GM18870 (cell line): Measurements from ENCODE around the gene KIF5A.

Experiments
- ATAC-seq: cut with Tn5 transposase; IDR thresholded peaks from one replicate; pipeline ENCODE4 v1.9.1; 2021; ENCODE audit warnings: moderate library complexity; ENCODE audit not compliant: unreplicated experiment

Gene KIF5A

GRCh38 chr12:57604992-57605810 lies 55.4 kb downstream of the KIF5A start:
- ATAC-seq = no peak

- ATAC-seq = no peak
Observed at GRCh38 chr12:57605811-57606311, 56.0 kb downstream of the KIF5A start.

GRCh38 chr12:57606399-57606798 lies 56.6 kb downstream of the KIF5A start:
- ATAC-seq = no peak

GRCh38 chr12:57606821-57607220 lies 57.0 kb downstream of the KIF5A start:
- no peak for ATAC-seq

GRCh38 chr12:57607958-57608663 lies 58.3 kb downstream of the KIF5A start:
- ATAC-seq = no peak

GRCh38 chr12:57609101-57609780 lies 59.4 kb downstream of the KIF5A start:
- no peak for ATAC-seq

- no peak for ATAC-seq
Observed at GRCh38 chr12:57609781-57610553, 60.1 kb downstream of the KIF5A start.

- no peak for ATAC-seq
Observed at GRCh38 chr12:57610554-57611107, 60.8 kb downstream of the KIF5A start.

- ATAC-seq = no peak
Observed at GRCh38 chr12:57611108-57611826, 61.4 kb downstream of the KIF5A start, which contains the start of gene ARHGEF25. Gene ARHGEF25 (plus strand): TSS chr12:57611435. CDS start chr12:57611895, 460 bp downstream.

GRCh38 chr12:57611827-57612710 lies 62.2 kb downstream of the KIF5A start:
- ATAC-seq = no peak

- no peak for ATAC-seq
Observed at GRCh38 chr12:57612711-57613426, 63.0 kb downstream of the KIF5A start.

- no peak for ATAC-seq
Observed at GRCh38 chr12:57613427-57614109, 63.7 kb downstream of the KIF5A start.

GRCh38 chr12:57614178-57614947 lies 64.5 kb downstream of the KIF5A start:
- ATAC-seq = peak; percentile 63

GRCh38 chr12:57614948-57615500 lies 65.2 kb downstream of the KIF5A start:
- ATAC-seq = no peak

- no peak for ATAC-seq
Observed at GRCh38 chr12:57615637-57616036, 65.8 kb downstream of the KIF5A start.

GRCh38 chr12:57616383-57617101 lies 66.7 kb downstream of the KIF5A start:
- ATAC-seq = no peak
